K562 (cell line): Measurements from ENCODE around the gene GPAT3. TPM values are rescaled to one million over a fixed set of nuclear protein-coding genes. Genes with fewer than 3 reads are reported as not detected.

Experiments used
- FOXK1 ChIP-seq: sonication (generic); formaldehyde crosslinking; IDR thresholded peaks from 2 replicates; pipeline ENCODE4 v1.8.0; 2022; ENCODE audit warnings: missing genetic modification reagents, mild to moderate bottlenecking, borderline replicate concordance
- GABPA ChIP-seq: fragments of 200-800 bp; sonication (Bioruptor generic); conservative IDR thresholded peaks from 2 replicates; pipeline ENCODE4 v1.6.1; 2016; ENCODE audit warnings: low read depth, missing genetic modification characterization, missing compliant biosample characterization
- GABPB1 ChIP-seq: sonication (generic); formaldehyde crosslinking; IDR thresholded peaks from 2 replicates; pipeline ENCODE4 v1.8.0; 2022; ENCODE audit warnings: mild to moderate bottlenecking, missing genetic modification reagents
- GTF2A2 ChIP-seq: IDR thresholded peaks from 2 replicates; pipeline ENCODE4 v1.6.1; 2016; ENCODE audit warnings: mild to moderate bottlenecking, missing genetic modification characterization, missing compliant biosample characterization
- LEF1 ChIP-seq: fragments of 450-650 bp; IDR thresholded peaks from 2 replicates; pipeline ENCODE4 v1.6.1; 2016; ENCODE audit warnings: mild to moderate bottlenecking
- PRPF4 ChIP-seq: fragments of 200-400 bp; formaldehyde crosslinking; IDR thresholded peaks from one replicate; pipeline ENCODE4 v1.6.1; 2017; ENCODE audit warnings: low read length, low read depth, mild to moderate bottlenecking; ENCODE audit not compliant: insufficient read depth, poor library complexity, severe bottlenecking
- RBFOX2 ChIP-seq: fragments of 200-400 bp; formaldehyde crosslinking; IDR thresholded peaks from 2 replicates; pipeline ENCODE4 v1.6.1; 2017; ENCODE audit warnings: low read depth, mild to moderate bottlenecking, low read length, moderate library complexity
- SMARCA5 ChIP-seq: fragments of 450-650 bp; IDR thresholded peaks from 2 replicates; pipeline ENCODE4 v1.6.1; 2016
- ZNF121 ChIP-seq: sonication (generic); formaldehyde crosslinking; conservative IDR thresholded peaks from 2 replicates; pipeline ENCODE4 v1.8.0; 2022; ENCODE audit warnings: missing genetic modification reagents
- ZNF143 ChIP-seq: sonication (generic); formaldehyde crosslinking; IDR thresholded peaks from 2 replicates; pipeline ENCODE4 v1.9.0; 2022; ENCODE audit warnings: mild to moderate bottlenecking, missing genetic modification reagents
- ZNF146 ChIP-seq: IDR thresholded peaks from one replicate; pipeline ENCODE4 v1.6.1; 2018; ENCODE audit warnings: missing compliant biosample characterization; ENCODE audit not compliant: unreplicated experiment
- ZNF174 ChIP-seq: fragments of 250-450 bp; sonication (Bioruptor Pico); IDR thresholded peaks from 2 replicates; pipeline ENCODE4 v1.4.0; 2020; ENCODE audit warnings: mild to moderate bottlenecking
- ZNF668 ChIP-seq: fragments of 250-450 bp; sonication (Bioruptor Pico); IDR thresholded peaks from 2 replicates; pipeline ENCODE4 v1.8.0; 2022; ENCODE audit warnings: mild to moderate bottlenecking, inconsistent platforms
- ZNF695 ChIP-seq: fragments of 450-650 bp; formaldehyde crosslinking; IDR thresholded peaks from 2 replicates; pipeline ENCODE4 v1.4.0; 2020; ENCODE audit warnings: mild to moderate bottlenecking, moderate library complexity
- polyA plus RNA-seq, 8 experiments: library from polyadenylated mRNA; depleted of rRNA in 4 of 8; stranded (reverse) in 5 of 8; unstranded in 3 of 8; fragments of >200 nt; fragmentation: Nextera tagmentation in 2 of 8; fragmentation: Illumina TruSeq in 1 of 8; extraction: Ambion mirVana in 2 of 8; extraction: Trizol in 1 of 8; gene quantifications; 2 replicates each; pipeline versions ENCODE4 v1.2.1 to v1.2.3, GENCODE V29; 2011 to 2014; ENCODE audit warnings: inconsistent platforms in 1 of 8, missing spikeins in 1 of 8
- total RNA-seq, 7 experiments: library from RNA; depleted of rRNA in 6 of 7; stranded (reverse); fragments of >200 nt in 6 of 7; fragmentation: Illumina TruSeq in 2 of 7; extraction: Trizol in 2 of 7; gene quantifications; 2 replicates each; pipeline versions ENCODE4 v1.2.1 to v1.2.3, GENCODE V29; 2011 to 2021; ENCODE audit warnings: low replicate concordance in 1 of 7
- TF ChIP-seq, protein P1 (sequence below): fragments of 250-450 bp; sonication (Bioruptor Pico); IDR thresholded peaks from 2 replicates; pipeline ENCODE4 v1.8.0; 2022; ENCODE audit warnings: inconsistent platforms, mild to moderate bottlenecking, moderate library complexity, borderline replicate concordance
- TF ChIP-seq, protein P2 (sequence below): sonication (generic); formaldehyde crosslinking; IDR thresholded peaks from 2 replicates; pipeline ENCODE4 v1.9.0; 2022; ENCODE audit warnings: mild to moderate bottlenecking, missing genetic modification reagents

GPAT3 gene
- total and polyA plus RNA-seq, 9 of the 15 experiments (the other 6 are each of a cell fraction or from before 2014, with no cell fraction given) = 4.1 to 16.1 (median 13.1) TPM

DNA sequence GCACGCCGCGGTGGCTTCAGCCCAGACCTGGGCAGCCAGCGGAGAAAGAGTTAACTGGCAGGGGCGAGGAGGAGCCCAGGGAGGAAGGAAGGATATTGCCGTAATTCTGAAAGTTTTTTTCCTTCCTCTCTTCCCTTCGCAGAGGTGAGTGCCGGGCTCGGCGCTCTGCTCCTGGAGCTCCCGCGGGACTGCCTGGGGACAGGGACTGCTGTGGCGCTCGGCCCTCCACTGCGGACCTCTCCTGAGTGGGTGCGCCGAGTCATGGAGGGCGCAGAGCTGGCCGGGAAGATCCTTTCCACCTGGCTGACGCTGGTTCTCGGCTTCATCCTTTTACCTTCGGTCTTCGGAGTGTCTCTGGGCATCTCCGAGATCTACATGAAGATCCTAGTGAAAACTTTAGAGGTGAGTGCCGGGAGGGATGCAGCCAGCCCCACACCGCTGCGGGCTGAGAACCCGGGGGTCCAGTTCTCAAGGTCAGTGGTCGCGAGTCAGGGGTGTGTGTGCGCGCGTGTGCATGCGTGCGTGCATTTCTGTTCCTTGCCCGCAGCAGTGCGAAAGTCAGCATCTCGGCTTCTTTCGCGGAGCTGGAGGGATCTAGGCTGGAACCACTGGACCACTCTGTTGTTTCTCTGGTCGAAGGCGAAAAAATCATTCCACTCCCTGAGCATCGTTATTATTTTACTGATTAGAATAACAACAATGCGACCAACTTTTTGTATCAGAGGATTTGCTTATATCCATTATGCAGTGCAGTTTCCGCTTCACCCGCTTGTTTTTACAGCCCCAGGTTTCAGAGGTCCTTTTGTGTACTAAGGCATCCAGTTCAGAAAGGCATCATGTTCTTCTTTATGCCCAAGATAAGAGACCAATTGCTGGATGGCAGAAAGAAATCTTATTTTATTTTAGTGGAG, 709 bp downstream of the GPAT3 start (continued):
- no peak for TF ChIP-seq FOXK1 (CRISPR knock-in tag)
- 0 out of 2 replicates have a peak, but pooled peaks have one; percentile 11 for TF ChIP-seq GABPA (tag)
- no peak for TF ChIP-seq ZNF695 (CRISPR knock-in tag)
- no peak for TF ChIP-seq PRPF4
- TF ChIP-seq, protein P1, sequence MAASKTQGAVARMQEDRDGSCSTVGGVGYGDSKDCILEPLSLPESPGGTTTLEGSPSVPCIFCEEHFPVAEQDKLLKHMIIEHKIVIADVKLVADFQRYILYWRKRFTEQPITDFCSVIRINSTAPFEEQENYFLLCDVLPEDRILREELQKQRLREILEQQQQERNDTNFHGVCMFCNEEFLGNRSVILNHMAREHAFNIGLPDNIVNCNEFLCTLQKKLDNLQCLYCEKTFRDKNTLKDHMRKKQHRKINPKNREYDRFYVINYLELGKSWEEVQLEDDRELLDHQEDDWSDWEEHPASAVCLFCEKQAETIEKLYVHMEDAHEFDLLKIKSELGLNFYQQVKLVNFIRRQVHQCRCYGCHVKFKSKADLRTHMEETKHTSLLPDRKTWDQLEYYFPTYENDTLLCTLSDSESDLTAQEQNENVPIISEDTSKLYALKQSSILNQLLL (CRISPR knock-in tag) = no peak
- TF ChIP-seq ZNF174 (CRISPR knock-in tag) = no peak
- TF ChIP-seq ZNF121 (CRISPR knock-in tag) = no peak
- no peak for TF ChIP-seq LEF1
- no peak for TF ChIP-seq ZNF143 (CRISPR knock-in tag)
- no peak for TF ChIP-seq ZNF146 (CRISPR knock-in tag)
- TF ChIP-seq ZNF668 = no peak
- TF ChIP-seq RBFOX2 = peak; percentile 69
- TF ChIP-seq, protein P2, sequence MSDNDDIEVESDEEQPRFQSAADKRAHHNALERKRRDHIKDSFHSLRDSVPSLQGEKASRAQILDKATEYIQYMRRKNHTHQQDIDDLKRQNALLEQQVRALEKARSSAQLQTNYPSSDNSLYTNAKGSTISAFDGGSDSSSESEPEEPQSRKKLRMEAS (CRISPR knock-in tag) = no peak
- TF ChIP-seq SMARCA5 = no peak
- no peak for TF ChIP-seq GTF2A2 (tag)
- TF ChIP-seq GABPB1 (CRISPR knock-in tag) = no peak
